ENCODE measurements around the gene FBXL16.

Gene FBXL16

DNA sequence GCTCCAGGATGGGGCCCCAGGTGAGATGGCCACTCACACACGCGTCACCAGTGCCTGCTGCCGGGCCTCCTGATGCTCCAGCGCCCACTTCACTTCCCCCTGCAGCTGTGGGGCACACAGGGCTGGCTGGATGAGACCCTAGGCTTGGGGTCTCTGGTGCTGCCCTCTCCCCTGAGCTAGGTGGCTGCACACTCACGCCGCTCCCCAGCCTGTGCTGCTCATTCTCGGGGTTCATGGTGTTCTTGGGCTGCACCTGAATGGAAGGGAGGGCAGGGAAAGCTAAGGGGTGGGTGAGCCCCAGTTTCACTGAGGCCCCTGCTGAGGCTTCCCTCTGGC, 19.4 kb upstream of the FBXL16 start:
- H3K4me1 ChIP-seq (ENCODE audit: insufficient read depth, low read length, poor library complexity, severe bottlenecking) = no peaks in the 10 kb centered on the region

GRCh38 chr16:724188-725040, 18.8 kb upstream of the FBXL16 start:
- no peaks in the 10 kb centered on the region for H3K27me3 ChIP-seq (ENCODE audit: insufficient read depth, low read length, poor library complexity, severe bottlenecking)
- no peaks in the 10 kb centered on the region for H4K20me1 ChIP-seq (ENCODE audit: insufficient read depth, low read length, poor library complexity, severe bottlenecking)
- H3K9me3 ChIP-seq (ENCODE audit: insufficient read depth, low read depth, low read length) = no peaks in the 10 kb centered on the region
- no peaks in the 10 kb centered on the region for H3K9me2 ChIP-seq (replicated peaks; ENCODE audit: low read depth, low read length)
- no peak overlapping the region for H3K4me3 ChIP-seq (ENCODE audit: low read length, poor library complexity, severe bottlenecking)
- no peaks in the 10 kb centered on the region for H3K36me3 ChIP-seq (ENCODE audit: insufficient read depth, low read length)
- TF ChIP-seq EZH2phosphoT487 (IDR thresholded peaks at IDR 0.05; ENCODE audit: borderline replicate concordance) = no peak
- TF ChIP-seq, protein P1, sequence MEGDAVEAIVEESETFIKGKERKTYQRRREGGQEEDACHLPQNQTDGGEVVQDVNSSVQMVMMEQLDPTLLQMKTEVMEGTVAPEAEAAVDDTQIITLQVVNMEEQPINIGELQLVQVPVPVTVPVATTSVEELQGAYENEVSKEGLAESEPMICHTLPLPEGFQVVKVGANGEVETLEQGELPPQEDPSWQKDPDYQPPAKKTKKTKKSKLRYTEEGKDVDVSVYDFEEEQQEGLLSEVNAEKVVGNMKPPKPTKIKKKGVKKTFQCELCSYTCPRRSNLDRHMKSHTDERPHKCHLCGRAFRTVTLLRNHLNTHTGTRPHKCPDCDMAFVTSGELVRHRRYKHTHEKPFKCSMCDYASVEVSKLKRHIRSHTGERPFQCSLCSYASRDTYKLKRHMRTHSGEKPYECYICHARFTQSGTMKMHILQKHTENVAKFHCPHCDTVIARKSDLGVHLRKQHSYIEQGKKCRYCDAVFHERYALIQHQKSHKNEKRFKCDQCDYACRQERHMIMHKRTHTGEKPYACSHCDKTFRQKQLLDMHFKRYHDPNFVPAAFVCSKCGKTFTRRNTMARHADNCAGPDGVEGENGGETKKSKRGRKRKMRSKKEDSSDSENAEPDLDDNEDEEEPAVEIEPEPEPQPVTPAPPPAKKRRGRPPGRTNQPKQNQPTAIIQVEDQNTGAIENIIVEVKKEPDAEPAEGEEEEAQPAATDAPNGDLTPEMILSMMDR (conservative IDR thresholded peaks at IDR 0.05; ENCODE audit: low read length) = no peak
- no peak overlapping the region for H3K9ac ChIP-seq (ENCODE audit: low read depth, low read length, poor library complexity, severe bottlenecking)
- no peaks in the 10 kb centered on the region for H3K79me2 ChIP-seq (ENCODE audit: insufficient read depth, low read length)
- no peaks in the 10 kb centered on the region for H3F3A ChIP-seq (ENCODE audit: low read depth)
- peaks cover 2% of the 10 kb centered on the region for H3K4me1 ChIP-seq (ENCODE audit: insufficient read depth, low read length, poor library complexity, severe bottlenecking)
- H3K4me2 ChIP-seq (ENCODE audit: low read depth, low read length, poor library complexity, severe bottlenecking) = no peak overlapping the region
- H2AFZ ChIP-seq (ENCODE audit: low read length) = no peak overlapping the region

More for the DNA sequence above, 19.4 kb upstream of the FBXL16 start:
- Histone ChIP-seq H3K9me3 (ENCODE audit: insufficient read depth, low read depth, low read length) (no peaks in the 10 kb centered on the region), H2AFZ (ENCODE audit: low read length) (no peak overlapping the region), H4K20me1 (ENCODE audit: insufficient read depth, low read length, poor library complexity, severe bottlenecking) (no peaks in the 10 kb centered on the region), H3K79me2 (ENCODE audit: insufficient read depth, low read length) (no peaks in the 10 kb centered on the region), H3K9ac (ENCODE audit: low read depth, low read length, poor library complexity, severe bottlenecking) (no peak overlapping the region), H3K9me2 (replicated peaks; ENCODE audit: low read depth, low read length) (no peaks in the 10 kb centered on the region), H3K36me3 (ENCODE audit: insufficient read depth, low read length) (no peaks in the 10 kb centered on the region), H3K4me3 (ENCODE audit: low read length, poor library complexity, severe bottlenecking) (no peak overlapping the region), H3K4me2 (ENCODE audit: low read depth, low read length, poor library complexity, severe bottlenecking) (no peak overlapping the region), H3F3A (ENCODE audit: low read depth) (no peaks in the 10 kb centered on the region), H3K27me3 (ENCODE audit: insufficient read depth, low read length, poor library complexity, severe bottlenecking) (no peaks in the 10 kb centered on the region)
- TF ChIP-seq, protein P1 (conservative IDR thresholded peaks at IDR 0.05; ENCODE audit: low read length) = no peak
- no peak for TF ChIP-seq EZH2phosphoT487 (IDR thresholded peaks at IDR 0.05; ENCODE audit: borderline replicate concordance)

DNA sequence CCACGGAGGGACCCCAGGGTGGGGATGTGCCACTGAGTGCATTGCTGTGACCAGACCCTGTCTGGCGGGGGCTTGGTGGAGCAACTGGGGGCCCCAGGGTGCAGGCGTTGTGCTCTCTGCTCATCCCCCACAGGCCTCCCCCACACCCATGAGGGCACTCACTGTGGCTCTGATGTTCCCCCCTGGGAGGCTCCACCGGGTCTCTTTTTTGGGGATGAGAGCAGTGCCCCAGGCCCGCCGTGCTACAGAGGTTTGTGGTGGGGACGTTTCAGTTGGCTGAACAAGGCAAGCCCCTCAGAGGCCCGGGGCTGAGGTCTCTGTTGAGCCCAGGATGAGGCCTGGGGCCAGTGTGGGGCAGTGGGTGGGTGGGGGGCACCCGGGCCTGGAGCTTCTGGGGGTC, 18.1 kb upstream of the FBXL16 start:
- no peaks in the 10 kb centered on the region for H3F3A ChIP-seq (ENCODE audit: low read depth)
- no peak overlapping the region for H3K4me3 ChIP-seq (ENCODE audit: low read length, poor library complexity, severe bottlenecking)
- peaks cover 7% of the 10 kb centered on the region for H3K4me1 ChIP-seq (ENCODE audit: insufficient read depth, low read length, poor library complexity, severe bottlenecking)
- H3K4me2 ChIP-seq (ENCODE audit: low read depth, low read length, poor library complexity, severe bottlenecking) = no peak overlapping the region
- no peak overlapping the region for H3K9ac ChIP-seq (ENCODE audit: low read depth, low read length, poor library complexity, severe bottlenecking)
- no peaks in the 10 kb centered on the region for H3K9me2 ChIP-seq (replicated peaks; ENCODE audit: low read depth, low read length)
- TF ChIP-seq EZH2phosphoT487 (IDR thresholded peaks at IDR 0.05; ENCODE audit: borderline replicate concordance) = no peak
- TF ChIP-seq, protein P1 (conservative IDR thresholded peaks at IDR 0.05; ENCODE audit: low read length) = no peak
- no peaks in the 10 kb centered on the region for H3K36me3 ChIP-seq (ENCODE audit: insufficient read depth, low read length)
- H2AFZ ChIP-seq (ENCODE audit: low read length) = no peak overlapping the region
- no peaks in the 10 kb centered on the region for H3K79me2 ChIP-seq (ENCODE audit: insufficient read depth, low read length)
- H3K9me3 ChIP-seq (ENCODE audit: insufficient read depth, low read depth, low read length) = no peaks in the 10 kb centered on the region
- H3K27me3 ChIP-seq (ENCODE audit: insufficient read depth, low read length, poor library complexity, severe bottlenecking) = no peaks in the 10 kb centered on the region
- no peaks in the 10 kb centered on the region for H4K20me1 ChIP-seq (ENCODE audit: insufficient read depth, low read length, poor library complexity, severe bottlenecking)

Measured in Loucy (cell line).